SU-DHL-6 (cell line): ENCODE data around the gene CHADL.

Experiments
- H2AFZ ChIP-seq: fragments of 200-600 bp; sonication (generic); 2 replicates; pipeline ENCODE4 v1.6.1; 2014; ENCODE audit warnings: low read depth, mild to moderate bottlenecking, moderate library complexity, mixed read lengths, antibody characterized with exemption, low read length; ENCODE audit not compliant: severe bottlenecking
- H3F3A ChIP-seq: fragments of 200-600 bp; shearing (Covaris generic); 2 replicates; pipeline ENCODE4 v1.6.0; 2016; ENCODE audit warnings: antibody characterized with exemption, mild to moderate bottlenecking; ENCODE audit not compliant: insufficient read depth
- H3K27ac ChIP-seq: fragments of 200-600 bp; sonication (generic); 2 replicates; pipeline ENCODE4 v1.5.1; 2016; ENCODE audit warnings: low read depth, mild to moderate bottlenecking, low read length, moderate library complexity, mixed read lengths
- H3K27me3 ChIP-seq: fragments of 200-600 bp; sonication (generic), shearing (Covaris generic); 2 replicates; pipeline ENCODE4 v1.6.0; 2014; ENCODE audit warnings: mild to moderate bottlenecking, low read length
- H3K36me3 ChIP-seq: fragments of 200-600 bp; sonication (generic); 2 replicates; pipeline ENCODE4 v1.6.1; 2014; ENCODE audit warnings: mild to moderate bottlenecking, low read length, mixed read lengths
- H3K4me2 ChIP-seq: fragments of 300-600, 200-600 bp; shearing (Covaris generic), sonication (generic); 2 replicates; pipeline ENCODE4 v1.6.0; 2014; ENCODE audit warnings: low read length, low read depth, mild to moderate bottlenecking; ENCODE audit not compliant: poor library complexity, severe bottlenecking
- H3K4me3 ChIP-seq: fragments of 200-600 bp; sonication (generic); 2 replicates; pipeline ENCODE4 v1.5.1; 2014; ENCODE audit warnings: antibody characterized with exemption, low read length, mild to moderate bottlenecking, mixed read lengths; ENCODE audit not compliant: insufficient read depth, poor library complexity, severe bottlenecking
- H3K79me2 ChIP-seq: fragments of 200-600 bp; sonication (generic); 2 replicates; pipeline ENCODE4 v1.6.1; 2014; ENCODE audit warnings: mild to moderate bottlenecking, low read length, moderate library complexity; ENCODE audit not compliant: insufficient read depth
- H3K9ac ChIP-seq: fragments of 200-600 bp; sonication (generic); 2 replicates; pipeline ENCODE4 v1.7.0; 2014; ENCODE audit warnings: mild to moderate bottlenecking, low read length
- H3K9me2 ChIP-seq: fragments of 200-600 bp; sonication (generic); replicated peaks from 2 replicates; pipeline ENCODE4 v1.6.1; 2014; ENCODE audit warnings: low read length; ENCODE audit not compliant: insufficient read depth
- H3K9me3 ChIP-seq: fragments of 200-600 bp; sonication (generic); 2 replicates; pipeline ENCODE4 v1.6.1; 2014; ENCODE audit warnings: low read length, mixed read lengths; ENCODE audit not compliant: insufficient read depth
- H4K20me1 ChIP-seq: fragments of 200-600 bp; sonication (generic); 2 replicates; pipeline ENCODE4 v1.6.1; 2014; ENCODE audit warnings: low read depth, mild to moderate bottlenecking, antibody characterized with exemption, low read length, moderate library complexity, mixed read lengths
- CTCF ChIP-seq: fragments of 200-600 bp; sonication (generic); IDR thresholded peaks from one replicate; pipeline ENCODE4 v1.5.1; 2017; ENCODE audit warnings: antibody characterized with exemption, mild to moderate bottlenecking, low read length, moderate library complexity; ENCODE audit not compliant: insufficient read depth, poor library complexity, severe bottlenecking
- EZH2phosphoT487 ChIP-seq: fragments of 200-600 bp; sonication (generic), shearing (Covaris generic); conservative IDR thresholded peaks from 2 replicates; pipeline ENCODE4 v1.6.1; 2018; ENCODE audit warnings: mild to moderate bottlenecking, antibody characterized with exemption, low read length, moderate library complexity, mixed read lengths

Gene CHADL

GRCh38 chr22:41222846-41223507 lies 17.8 kb downstream of the CHADL start:
- Histone ChIP-seq H3K9ac (no peak overlapping the region), H3K4me2 (no peak overlapping the region), H3K79me2 (no peaks in the 10 kb centered on the region), H4K20me1 (no peaks in the 10 kb centered on the region), H3K36me3 (no peaks in the 10 kb centered on the region; the same call in 1 of the 2 replicates), H3K9me3 (no peaks in the 10 kb centered on the region), H3K4me3 (no peak overlapping the region), H3K27me3 (no peaks in the 10 kb centered on the region), H3K27ac (no peak overlapping the region), H3K9me2 (no peaks in the 10 kb centered on the region), H2AFZ (no peak overlapping the region), H3F3A (no peaks in the 10 kb centered on the region)
- no peak for TF ChIP-seq EZH2phosphoT487
- TF ChIP-seq CTCF = no peak

- Histone ChIP-seq H3K4me2 (no peak overlapping the region), H3K36me3 (peaks cover 6% of the 10 kb centered on the region; the same call in 1 of the 2 replicates)
Observed at GRCh38 chr22:41217553-41218157, 23.1 kb downstream of the CHADL start.

GRCh38 chr22:41216984-41217383 lies 23.7 kb downstream of the CHADL start:
- Histone ChIP-seq H2AFZ (no peak overlapping the region), H3K4me3 (no peak overlapping the region), H3K27ac (no peak overlapping the region), H3K27me3 (no peaks in the 10 kb centered on the region), H3K36me3 (peaks cover 6% of the 10 kb centered on the region; the same call in 1 of the 2 replicates), H4K20me1 (no peaks in the 10 kb centered on the region), H3K9me2 (no peaks in the 10 kb centered on the region), H3K9ac (no peak overlapping the region), H3K79me2 (no peaks in the 10 kb centered on the region), H3K4me2 (no peak overlapping the region), H3K9me3 (no peaks in the 10 kb centered on the region), H3F3A (no peaks in the 10 kb centered on the region)
- no peak for TF ChIP-seq EZH2phosphoT487
- TF ChIP-seq CTCF = no peak

More at GRCh38 chr22:41217553-41218157, 23.1 kb downstream of the CHADL start:
- Histone ChIP-seq H3K9me2 (no peaks in the 10 kb centered on the region), H3F3A (no peaks in the 10 kb centered on the region), H3K27me3 (no peaks in the 10 kb centered on the region), H3K79me2 (no peaks in the 10 kb centered on the region), H3K4me3 (no peak overlapping the region), H2AFZ (no peak overlapping the region), H3K27ac (no peak overlapping the region), H3K9ac (no peak overlapping the region), H3K9me3 (no peaks in the 10 kb centered on the region), H4K20me1 (no peaks in the 10 kb centered on the region)
- no peak for TF ChIP-seq CTCF
- TF ChIP-seq EZH2phosphoT487 = no peak
